Muscle of leg (tissue), 16 donors: ENCODE measurements around the gene ZNF207. TPM values are rescaled to one million over a fixed set of nuclear protein-coding genes. Genes with fewer than 3 reads are reported as not detected.

Experiments used
- DNase-seq: peaks from one replicate; pipeline ENCODE4 v3.0.0; 2013
- H3K27ac ChIP-seq: one replicate; pipeline ENCODE4 v1.5.1; 2013; ENCODE audit warnings: mild to moderate bottlenecking, low read length, control low read depth
- H3K27me3 ChIP-seq: one replicate; pipeline ENCODE4 v1.6.1; 2013; ENCODE audit warnings: low read length; ENCODE audit not compliant: control insufficient read depth, insufficient read depth
- H3K36me3 ChIP-seq: one replicate; pipeline ENCODE4 v1.6.1; 2013; ENCODE audit warnings: low read length; ENCODE audit not compliant: control insufficient read depth, insufficient read depth
- H3K4me1 ChIP-seq: one replicate; pipeline ENCODE4 v1.6.1; 2013; ENCODE audit warnings: low read length; ENCODE audit not compliant: control insufficient read depth, insufficient read depth
- H3K4me3 ChIP-seq: one replicate; pipeline ENCODE4 v1.5.1; 2013; ENCODE audit warnings: low read length, control low read depth
- H3K9me3 ChIP-seq: replicated peaks from 2 replicates; pipeline ENCODE4 v1.6.1; 2013; ENCODE audit warnings: low read depth, low read length; ENCODE audit not compliant: control insufficient read depth
- WGBS: methylation state at CpG from one replicate; pipeline ENCODE4 v1.1.5; 2013; ENCODE audit warnings: missing lambda C conversion rate; ENCODE audit not compliant: insufficient coverage; 5-methylcytosine and 5-hydroxymethylcytosine counted together
- long read RNA-seq, 11 donors: transcript quantifications; one replicate each; lab custom pipeline, GENCODE V29; 2026
- polyA plus RNA-seq, 8 donors: library from polyadenylated mRNA; unstranded; fragments of 120-200 nt; gene quantifications; one replicate each; pipeline versions ENCODE4 v1.2.1 to v1.2.3, GENCODE V29; 2013; ENCODE audit warnings: inconsistent platforms in 1 of 8, low replicate concordance in 1 of 8; ENCODE audit not compliant: insufficient read length in 8 of 8, insufficient read depth in 1 of 8
- total RNA-seq: library from RNA; stranded (reverse); fragments of 120-200 nt; gene quantifications from one replicate; pipeline ENCODE4 v1.2.4, GENCODE V29; 2013

The ZNF207 gene
- total RNA-seq (83.3 TPM), polyA plus RNA-seq (100 to 1,000 TPM; 108 to 135 (median 113) TPM)
- long read RNA-seq, donor 1, full-length matches to known transcripts = 14 of 14 reads
- long read RNA-seq, donor 1, partial matches to known transcripts = 0 of 14 reads
- long read RNA-seq, donor 1, other reads (novel, unspliced or antisense) = 0 of 14 reads
- long read RNA-seq, donor 2, full-length matches to known transcripts = 5 of 5 reads
- long read RNA-seq, donor 2, partial matches to known transcripts = 0 of 5 reads
- long read RNA-seq, donor 2, other reads (novel, unspliced or antisense) = 0 of 5 reads
- long read RNA-seq, donor 3, full-length matches to known transcripts = 29 of 34 reads
- long read RNA-seq, donor 3, partial matches to known transcripts = 5 of 34 reads
- long read RNA-seq, donor 3, other reads (novel, unspliced or antisense) = 0 of 34 reads
- long read RNA-seq, donor 4, full-length matches to known transcripts = 16 of 47 reads
- long read RNA-seq, donor 4, partial matches to known transcripts = 31 of 47 reads
- long read RNA-seq, donor 4, other reads (novel, unspliced or antisense) = 0 of 47 reads
- long read RNA-seq, donor 5, full-length matches to known transcripts = 73 of 133 reads
- long read RNA-seq, donor 5, partial matches to known transcripts = 60 of 133 reads
- long read RNA-seq, donor 5, other reads (novel, unspliced or antisense) = 0 of 133 reads
- long read RNA-seq, donor 6, full-length matches to known transcripts = 42 of 99 reads
- long read RNA-seq, donor 6, partial matches to known transcripts = 57 of 99 reads
- long read RNA-seq, donor 6, other reads (novel, unspliced or antisense) = 0 of 99 reads
- long read RNA-seq, donor 7, full-length matches to known transcripts = 36 of 62 reads
- long read RNA-seq, donor 7, partial matches to known transcripts = 26 of 62 reads
- long read RNA-seq, donor 7, other reads (novel, unspliced or antisense) = 0 of 62 reads
- long read RNA-seq, donor 8, full-length matches to known transcripts = 29 of 53 reads
- long read RNA-seq, donor 8, partial matches to known transcripts = 24 of 53 reads
- long read RNA-seq, donor 8, other reads (novel, unspliced or antisense) = 0 of 53 reads
- long read RNA-seq, donor 9, full-length matches to known transcripts = 23 of 49 reads
- long read RNA-seq, donor 9, partial matches to known transcripts = 26 of 49 reads
- long read RNA-seq, donor 9, other reads (novel, unspliced or antisense) = 0 of 49 reads
- long read RNA-seq, donor 10, full-length matches to known transcripts = 44 of 124 reads
- long read RNA-seq, donor 10, partial matches to known transcripts = 80 of 124 reads
- long read RNA-seq, donor 10, other reads (novel, unspliced or antisense) = 0 of 124 reads
- long read RNA-seq, donor 11, full-length matches to known transcripts = 37 of 66 reads
- long read RNA-seq, donor 11, partial matches to known transcripts = 29 of 66 reads
- long read RNA-seq, donor 11, other reads (novel, unspliced or antisense) = 0 of 66 reads

DNA sequence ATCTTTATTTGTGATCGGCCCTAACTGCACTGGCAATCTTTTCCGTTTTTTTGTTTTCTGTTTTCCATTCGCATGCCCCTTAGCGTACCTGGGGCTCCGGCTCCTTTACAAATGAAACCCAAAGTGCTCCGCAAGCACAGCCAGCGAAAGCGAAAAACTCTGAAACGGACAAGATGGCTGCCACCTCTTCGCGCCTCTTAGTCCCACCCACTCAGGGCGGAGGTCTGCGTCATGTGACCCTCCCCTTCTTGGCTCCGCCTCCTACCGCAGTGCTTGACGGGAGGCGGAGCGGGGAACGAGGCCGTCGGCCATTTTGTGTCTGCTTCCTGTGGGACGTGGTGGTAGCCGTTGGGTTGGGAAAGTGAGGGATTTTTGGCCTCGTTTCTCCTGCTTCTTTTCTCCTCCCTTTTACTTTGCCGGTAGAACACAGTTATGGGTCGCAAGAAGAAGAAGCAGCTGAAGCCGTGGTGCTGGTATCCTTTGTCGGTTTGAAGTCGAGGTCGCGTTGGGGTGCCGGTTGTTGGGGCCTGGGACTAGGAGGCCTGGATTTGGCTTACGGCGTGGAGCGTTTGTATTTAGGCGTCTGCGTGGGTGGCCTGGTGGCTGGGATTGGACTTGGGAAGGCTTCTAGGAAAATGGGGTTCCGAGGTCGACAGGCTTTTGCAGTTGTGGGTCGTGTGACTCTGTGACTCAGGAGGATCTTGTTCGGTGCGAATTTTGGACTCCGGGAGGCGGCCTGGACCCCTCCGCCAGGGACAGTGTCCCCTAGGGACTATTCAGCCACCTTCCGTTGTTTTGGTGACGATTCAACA is at the start of gene ZNF207:
Gene ZNF207 (plus strand): TSS at position 304 of the 812 bp plus-strand sequence. CDS start 129 bp downstream, at position 433.
- H3K27me3 ChIP-seq = no peaks in the 10 kb centered on the region
- under 1% methylated on average over 30 of the region's 47 CpGs for WGBS
- DNase-seq = peak; percentile 99
- no peaks in the 10 kb centered on the region for H3K9me3 ChIP-seq
- H3K36me3 ChIP-seq = peaks cover 19% of the 10 kb centered on the region
- H3K27ac ChIP-seq = peak within 1 kb of the TSS; percentile 100
- peaks cover 23% of the 10 kb centered on the region for H3K4me1 ChIP-seq
- peak within 1 kb of the TSS; percentile 100 for H3K4me3 ChIP-seq

DNA sequence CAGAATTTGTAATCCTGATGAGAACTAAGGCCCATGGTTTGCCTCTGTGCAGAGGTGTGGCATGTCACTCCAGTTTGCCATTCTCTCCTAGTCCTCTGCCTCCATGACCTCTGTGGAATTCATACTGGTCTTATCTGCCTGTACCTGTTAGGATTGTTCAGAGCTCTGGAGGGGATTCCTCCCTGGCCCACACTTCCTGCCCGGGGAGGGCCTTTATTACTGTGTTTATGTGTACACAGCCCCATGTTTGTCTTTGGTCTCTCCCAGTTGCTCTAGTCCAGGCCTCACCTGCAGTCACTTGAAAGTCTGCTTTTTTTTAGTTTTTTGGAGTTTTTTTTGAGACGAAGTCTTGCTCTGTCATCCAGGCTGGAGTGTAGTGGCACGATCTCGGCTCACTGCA is 47.9 kb upstream of the ZNF207 start:
- no peak for DNase-seq
- no peak overlapping the region for H3K4me3 ChIP-seq
- H3K27ac ChIP-seq = no peak overlapping the region
- H3K4me1 ChIP-seq = peaks cover 12% of the 10 kb centered on the region
- 67% methylated on average over 1 of the region's 4 CpGs for WGBS
- no peaks in the 10 kb centered on the region for H3K36me3 ChIP-seq
- H3K9me3 ChIP-seq = no peaks in the 10 kb centered on the region
- no peaks in the 10 kb centered on the region for H3K27me3 ChIP-seq

DNA sequence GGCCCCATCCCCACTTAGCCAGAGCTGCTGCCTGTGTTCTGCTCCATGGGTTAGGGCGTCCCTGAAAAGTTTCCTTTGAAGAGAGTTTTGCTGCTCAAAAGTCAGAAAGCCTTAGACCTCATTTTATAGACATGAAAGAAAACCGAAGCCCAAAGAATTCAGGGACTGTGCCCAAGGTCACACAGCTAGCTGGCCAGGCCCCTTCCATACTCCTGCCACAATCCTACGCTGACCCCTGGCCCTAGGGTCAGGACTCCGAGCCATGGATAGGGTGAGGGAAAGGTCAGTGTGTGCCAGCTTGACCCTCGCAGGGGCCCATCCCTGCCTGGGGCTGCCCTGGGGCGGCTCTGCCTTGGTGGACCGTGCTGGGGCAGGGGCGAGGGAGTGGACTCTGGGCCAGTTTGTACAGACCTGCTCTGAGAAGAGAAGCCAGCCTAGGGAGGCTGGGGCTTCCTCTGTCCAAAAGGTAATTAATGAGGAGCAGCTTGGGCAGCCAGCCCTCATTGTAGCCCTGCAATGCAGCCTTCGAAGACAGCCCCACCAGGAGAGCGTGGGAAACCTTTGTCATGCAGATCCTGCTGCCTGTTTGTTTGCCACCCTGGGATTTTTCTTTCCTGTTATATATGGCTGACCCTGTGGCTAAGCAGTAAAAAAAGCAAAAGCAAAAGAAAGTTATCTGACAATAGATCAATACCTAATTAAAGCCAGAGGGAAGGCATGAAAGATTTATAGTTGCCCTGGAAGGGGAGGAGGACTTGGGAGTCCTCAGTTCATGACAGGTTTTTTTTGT is 46.9 kb upstream of the ZNF207 start:
- Histone ChIP-seq H3K27me3 (no peaks in the 10 kb centered on the region), H3K4me3 (no peak overlapping the region), H3K36me3 (no peaks in the 10 kb centered on the region), H3K9me3 (no peaks in the 10 kb centered on the region), H3K27ac (no peak overlapping the region), H3K4me1 (peaks cover 12% of the 10 kb centered on the region)
- no peak for DNase-seq
- WGBS = 50% methylated on average over 7 of the region's 10 CpGs

DNA sequence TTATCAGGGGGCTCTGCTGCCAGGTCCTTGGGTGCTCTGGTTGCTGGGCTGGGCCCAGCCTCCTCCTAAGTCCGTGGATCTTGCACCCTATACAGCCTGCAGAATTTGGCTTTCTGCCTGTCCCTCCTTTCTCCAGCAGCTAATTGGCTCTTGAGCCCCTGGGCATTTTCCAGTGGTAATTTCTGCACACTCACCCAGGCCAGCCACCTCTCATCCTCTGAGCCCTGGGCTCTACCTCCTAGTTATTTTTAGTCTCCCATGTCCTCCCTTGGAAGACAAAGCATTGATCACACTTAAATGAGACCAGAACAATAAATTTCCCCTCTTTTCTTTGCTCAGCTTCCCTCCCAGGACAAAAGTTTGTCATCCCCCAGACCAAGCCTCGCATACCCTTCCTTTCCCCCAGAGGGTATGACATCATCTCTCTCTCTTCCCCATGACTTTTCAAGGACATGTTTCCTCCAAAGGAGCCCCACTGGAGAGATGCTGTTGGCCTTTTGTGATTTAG is 46.1 kb upstream of the ZNF207 start:
- Histone ChIP-seq H3K36me3 (no peaks in the 10 kb centered on the region), H3K4me3 (no peak overlapping the region), H3K4me1 (peaks cover 7% of the 10 kb centered on the region), H3K27ac (no peak overlapping the region), H3K27me3 (no peaks in the 10 kb centered on the region), H3K9me3 (no peaks in the 10 kb centered on the region)
- DNase-seq = no peak
- WGBS = 7% methylated on average over 1 of the region's 2 CpGs

DNA sequence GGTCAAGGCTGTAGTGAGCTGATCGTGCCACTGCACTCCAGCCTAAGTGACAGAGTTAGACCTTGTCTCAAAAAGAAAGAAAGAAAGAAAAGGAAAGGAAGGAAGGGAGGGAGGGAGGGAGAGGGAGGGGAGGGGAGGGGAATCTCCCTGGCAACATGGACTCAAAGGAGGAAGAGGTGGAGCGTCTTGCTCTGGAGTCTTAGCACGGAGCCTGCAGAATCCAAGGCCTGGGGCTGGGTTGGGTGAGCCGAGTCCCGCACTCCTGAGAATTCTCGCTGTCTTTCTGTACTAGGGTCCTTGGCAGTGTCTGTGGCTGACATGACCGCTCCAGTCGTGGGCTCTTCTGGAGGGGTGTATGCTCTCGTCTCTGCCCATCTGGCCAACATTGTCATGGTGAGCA is 44.9 kb upstream of the ZNF207 start:
- Histone ChIP-seq H3K36me3 (no peaks in the 10 kb centered on the region), H3K27ac (no peak overlapping the region), H3K4me1 (peaks cover 5% of the 10 kb centered on the region), H3K9me3 (no peaks in the 10 kb centered on the region), H3K4me3 (no peak overlapping the region), H3K27me3 (no peaks in the 10 kb centered on the region)
- 71% methylated on average over 7 of the region's 9 CpGs for WGBS
- DNase-seq = no peak

DNA sequence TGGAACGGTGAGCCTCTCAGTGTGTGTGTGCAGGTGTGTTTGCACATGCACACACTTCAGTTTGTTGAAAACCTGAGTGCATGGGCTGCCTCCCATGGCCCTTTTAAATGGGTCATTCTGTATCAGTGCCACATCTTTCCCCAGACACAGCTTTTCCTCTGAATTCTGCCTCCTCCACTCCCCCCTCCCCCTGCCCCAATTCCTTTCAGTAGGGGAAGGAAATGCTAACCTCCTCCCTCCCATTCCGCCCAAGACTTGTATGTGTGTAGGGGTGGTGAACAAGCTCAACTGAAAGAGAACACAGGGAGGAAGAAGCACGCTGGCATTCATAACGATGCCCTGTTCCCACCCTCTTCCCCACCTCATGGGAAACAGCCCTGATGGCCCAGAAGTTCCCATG is 42.3 kb upstream of the ZNF207 start:
- no peak for DNase-seq
- peaks cover 10% of the 10 kb centered on the region for H3K4me1 ChIP-seq
- H3K4me3 ChIP-seq = no peak overlapping the region
- no CpG with 5 or more reads among the region's 4 CpGs for WGBS
- H3K27me3 ChIP-seq = no peaks in the 10 kb centered on the region
- no peak overlapping the region for H3K27ac ChIP-seq
- H3K36me3 ChIP-seq = no peaks in the 10 kb centered on the region
- no peaks in the 10 kb centered on the region for H3K9me3 ChIP-seq

- no peaks in the 10 kb centered on the region for H3K27me3 ChIP-seq
- DNase-seq = peak; percentile 94
- H3K4me1 ChIP-seq = peaks cover 5% of the 10 kb centered on the region
- no peaks in the 10 kb centered on the region for H3K9me3 ChIP-seq
- H3K4me3 ChIP-seq = peak overlapping the region; percentile 5
- peak overlapping the region; percentile 53 for H3K27ac ChIP-seq
- 6% methylated on average over 6 of the region's 9 CpGs for WGBS
- H3K36me3 ChIP-seq = no peaks in the 10 kb centered on the region
Observed at GRCh38 chr17:32311028-32311536, 38.9 kb upstream of the ZNF207 start.

- no peak for DNase-seq
- no peaks in the 10 kb centered on the region for H3K36me3 ChIP-seq
- no peaks in the 10 kb centered on the region for H3K9me3 ChIP-seq
- no peak overlapping the region for H3K27ac ChIP-seq
- no peaks in the 10 kb centered on the region for H3K27me3 ChIP-seq
- 82% methylated on average over 4 of the region's 9 CpGs for WGBS
- peaks cover 5% of the 10 kb centered on the region for H3K4me1 ChIP-seq
- no peak overlapping the region for H3K4me3 ChIP-seq
Observed at GRCh38 chr17:32314636-32315035, 35.3 kb upstream of the ZNF207 start.
